ENCODE data around the gene C1orf52.

The C1orf52 gene

DNA sequence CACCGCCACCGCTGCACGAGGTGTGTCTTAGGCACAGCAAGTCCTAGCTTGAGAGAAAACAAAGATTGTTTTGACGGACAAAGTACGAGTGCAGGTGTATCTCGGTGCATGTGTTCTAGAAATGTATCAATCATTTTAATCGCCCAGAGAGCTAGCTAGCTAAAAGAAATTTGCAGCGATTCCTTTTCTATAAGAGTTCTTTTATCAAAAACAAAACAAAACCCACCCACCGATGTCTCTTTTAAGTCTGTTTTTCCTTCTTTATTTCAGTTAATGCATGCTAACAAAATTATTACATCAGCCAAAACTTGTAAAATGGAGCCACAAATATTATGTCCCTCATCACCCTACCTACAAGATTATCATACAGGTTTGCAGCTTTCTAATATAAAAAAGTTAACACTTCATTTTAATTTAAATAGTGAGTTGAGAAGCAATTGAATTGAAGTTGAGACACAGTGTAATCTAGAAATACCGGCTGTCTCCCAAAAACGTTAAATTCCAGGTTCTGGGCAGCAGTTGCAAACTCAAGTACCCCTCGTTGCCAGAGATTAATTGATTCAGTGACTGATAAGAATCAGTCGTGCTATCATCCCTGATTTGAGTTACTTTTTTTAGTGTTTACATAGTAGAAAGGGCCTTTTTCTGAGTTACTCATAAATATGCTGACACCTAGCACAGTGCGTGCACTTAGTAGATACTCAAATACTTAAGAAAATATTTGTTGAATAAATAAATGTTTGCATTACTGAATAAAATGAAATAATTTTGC, 57.2 kb downstream of the C1orf52 start:
- DNase-seq (ENCODE audit: insufficient read length, low spot score), result no peak
- TF ChIP-seq POLR2A (IDR thresholded peaks at IDR 0.05; ENCODE audit: low read depth, low read length) (no peak), POLR2AphosphoS5 (IDR thresholded peaks at IDR 0.05; ENCODE audit: low read depth, low read length) (no peak), PAX5 (IDR thresholded peaks at IDR 0.05; ENCODE audit: insufficient read depth, low read length, severe bottlenecking) (no peak), SPI1 (IDR thresholded peaks at IDR 0.05; ENCODE audit: low read depth, low read length) (no peak), POU2F2 (IDR thresholded peaks at IDR 0.05; ENCODE audit: low read depth, low read length) (no peak), TAF1 (IDR thresholded peaks at IDR 0.05; ENCODE audit: low read depth, low read length) (no peak)
- FAIRE-seq, result peak; percentile 88

DNA sequence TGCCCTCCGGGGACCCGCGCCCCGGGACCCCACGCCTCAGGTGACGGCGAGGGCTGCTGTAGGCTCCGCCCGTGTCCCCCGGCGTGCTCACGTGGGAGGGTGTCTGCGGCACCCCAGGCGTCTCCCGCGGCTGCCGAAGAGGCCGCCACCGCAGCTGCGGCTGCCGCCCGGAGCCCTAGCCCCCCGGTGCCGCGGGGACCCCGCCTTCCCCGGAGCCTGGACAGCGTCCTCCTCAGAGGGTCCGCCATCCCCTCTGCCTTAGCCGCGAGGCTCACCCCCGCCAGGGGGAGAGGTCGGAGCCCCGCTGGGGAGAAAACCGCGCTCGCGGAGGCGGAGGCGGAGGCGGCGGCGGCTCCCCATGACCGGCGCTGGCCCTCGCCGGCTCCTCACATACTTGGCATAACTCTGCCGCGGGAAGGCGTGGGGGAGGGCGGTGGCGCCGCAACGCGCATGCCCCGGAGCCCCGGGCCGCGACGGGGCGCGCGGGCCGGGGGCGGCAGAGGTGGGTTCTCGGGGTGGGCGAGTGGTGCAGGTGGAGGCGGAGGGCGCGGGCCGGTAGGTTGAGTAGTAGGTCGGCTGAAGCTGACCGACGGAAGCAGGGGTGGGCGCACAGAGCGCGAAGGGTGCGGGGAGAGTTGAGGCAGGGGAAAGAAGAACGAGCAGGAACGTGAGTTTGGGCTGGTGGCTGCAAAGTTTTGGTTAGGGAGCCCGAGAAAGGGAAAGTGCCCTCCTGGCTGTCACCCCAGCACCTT, 57.9 kb downstream of the C1orf52 start:
- FAIRE-seq (peak; percentile 41), DNase-seq (ENCODE audit: insufficient read length, low spot score) (peak; percentile 53)

DNA sequence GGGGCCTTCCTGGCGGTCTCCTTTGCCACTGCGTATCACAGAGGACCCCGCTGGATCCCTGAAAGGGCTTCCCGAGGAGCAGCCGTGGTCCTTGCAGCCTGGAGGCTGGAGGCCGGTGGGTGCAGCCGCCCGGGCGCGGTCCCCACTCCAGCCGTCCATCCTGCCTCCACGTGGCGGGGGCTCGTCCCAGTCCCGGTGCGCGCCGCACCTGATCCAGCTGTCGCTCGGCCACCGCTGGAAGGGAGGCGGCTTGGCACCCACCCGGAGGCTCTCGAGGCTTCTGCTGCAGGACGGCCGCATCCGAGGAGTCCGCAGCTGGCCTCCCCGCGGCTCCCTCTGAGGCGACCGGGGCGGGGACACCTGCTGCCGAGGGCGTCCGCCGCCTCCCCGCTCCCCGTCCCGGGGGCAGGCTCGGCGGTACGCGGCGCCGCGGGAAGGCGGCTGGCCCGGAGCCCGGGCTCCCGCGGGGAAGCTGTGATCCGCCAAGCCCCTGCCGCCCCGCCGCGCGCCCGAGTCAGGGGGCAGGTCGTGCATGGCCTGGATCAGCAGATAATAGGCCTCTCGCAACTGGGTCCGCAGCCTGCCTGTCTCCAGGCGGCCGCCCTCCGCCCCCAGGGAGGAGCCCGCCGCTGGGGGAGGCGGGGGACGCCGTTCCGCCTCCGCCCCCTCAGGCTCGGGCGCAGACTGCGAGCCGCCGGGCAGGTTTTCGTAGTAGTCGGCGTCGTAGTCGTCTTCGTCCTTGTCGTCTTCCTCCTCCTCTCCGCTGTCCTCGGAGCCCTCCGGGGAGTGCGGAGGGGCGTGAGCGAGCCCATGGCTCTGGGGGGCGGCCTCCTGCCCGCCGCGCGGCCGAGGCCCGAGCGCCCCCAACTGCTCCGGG, 58.8 kb downstream of the C1orf52 start, which contains the start of gene SYDE2:
Gene SYDE2, minus strand, starts transcription at position 554 of the 877 bp plus-strand sequence. Its CDS starts 20 bp downstream, at position 534.
- DNase-seq (ENCODE audit: insufficient read length, low spot score), result peak; percentile 78
- FAIRE-seq, result peak; percentile 86
- TF ChIP-seq SPI1 (IDR thresholded peaks at IDR 0.05; ENCODE audit: low read depth, low read length) (no peak), TAF1 (IDR thresholded peaks at IDR 0.05; ENCODE audit: low read depth, low read length) (0 out of 2 replicates have a peak, but pooled peaks have one; percentile 28), POLR2AphosphoS5 (IDR thresholded peaks at IDR 0.05; ENCODE audit: low read depth, low read length) (peak; percentile 33; the same call in 1 of the 2 replicates), POU2F2 (IDR thresholded peaks at IDR 0.05; ENCODE audit: low read depth, low read length) (no peak), PAX5 (IDR thresholded peaks at IDR 0.05; ENCODE audit: insufficient read depth, low read length, severe bottlenecking) (peak; percentile 14), POLR2A (IDR thresholded peaks at IDR 0.05; ENCODE audit: low read depth, low read length) (0 out of 2 replicates have a peak, but pooled peaks have one; percentile 24)

More for the DNA sequence above, 57.9 kb downstream of the C1orf52 start:
- no peak for TF ChIP-seq PAX5 (IDR thresholded peaks at IDR 0.05; ENCODE audit: insufficient read depth, low read length, severe bottlenecking)
- no peak for TF ChIP-seq TAF1 (IDR thresholded peaks at IDR 0.05; ENCODE audit: low read depth, low read length)
- no peak for TF ChIP-seq POLR2A (IDR thresholded peaks at IDR 0.05; ENCODE audit: low read depth, low read length)
- TF ChIP-seq SPI1 (IDR thresholded peaks at IDR 0.05; ENCODE audit: low read depth, low read length), result no peak
